Measurements from ENCODE around the gene WASF1.

Gene WASF1

GRCh38 chr6:110179406-110180227 is at the start of gene WASF1:
WASF1 (minus strand) TSS chr6:110179670; CDS start chr6:110127601, 52,069 bp downstream.
- DNase-seq (ENCODE audit: low read depth): peak; percentile 84

- no peak for DNase-seq (ENCODE audit: low read depth)
Measured at GRCh38 chr6:110226261-110226660, 46.8 kb upstream of the WASF1 start.

DNA sequence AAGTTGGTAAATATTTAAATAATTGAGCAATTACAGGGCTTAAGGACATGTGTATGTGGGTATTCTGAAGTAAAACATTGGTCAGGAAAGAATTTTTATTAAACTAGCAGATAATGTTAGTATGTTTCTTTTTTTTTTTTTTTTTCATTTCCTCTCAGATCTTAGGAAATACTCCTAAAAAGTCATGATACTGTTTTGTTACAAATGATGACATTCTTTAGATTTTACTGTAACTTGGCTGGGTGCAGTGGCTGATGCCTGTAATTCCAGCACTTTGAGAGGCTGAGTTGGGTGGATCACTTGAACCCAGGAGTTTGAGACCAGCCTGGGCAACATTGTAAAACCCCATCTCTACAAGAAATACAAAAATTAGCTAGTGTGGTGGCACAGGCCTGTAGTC is 42.3 kb upstream of the WASF1 start:
- no peak for DNase-seq (ENCODE audit: low read depth)

- DNase-seq (ENCODE audit: low read depth): no peak
Measured at GRCh38 chr6:110217266-110217665, 37.8 kb upstream of the WASF1 start.

DNA sequence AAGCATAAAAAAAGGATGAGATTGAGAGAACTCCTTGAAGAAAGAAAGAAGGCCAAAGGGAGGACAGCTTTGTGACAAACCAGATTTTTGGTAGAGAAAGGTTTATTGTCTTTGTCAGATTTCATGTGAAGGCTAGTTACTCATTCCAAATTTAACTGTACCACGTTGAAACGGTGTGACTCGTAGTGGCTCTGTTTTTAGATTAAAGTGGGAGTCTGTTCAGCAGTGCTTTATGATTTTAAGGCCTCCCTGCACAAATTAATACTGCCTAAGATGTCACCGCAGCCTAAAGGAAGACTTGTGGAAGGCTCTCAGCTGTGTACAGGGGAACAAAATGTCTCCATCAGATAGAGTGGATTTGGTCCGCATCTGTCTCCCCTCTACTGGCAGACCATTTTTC is 36.7 kb upstream of the WASF1 start:
- no peak for DNase-seq (ENCODE audit: low read depth)

DNA sequence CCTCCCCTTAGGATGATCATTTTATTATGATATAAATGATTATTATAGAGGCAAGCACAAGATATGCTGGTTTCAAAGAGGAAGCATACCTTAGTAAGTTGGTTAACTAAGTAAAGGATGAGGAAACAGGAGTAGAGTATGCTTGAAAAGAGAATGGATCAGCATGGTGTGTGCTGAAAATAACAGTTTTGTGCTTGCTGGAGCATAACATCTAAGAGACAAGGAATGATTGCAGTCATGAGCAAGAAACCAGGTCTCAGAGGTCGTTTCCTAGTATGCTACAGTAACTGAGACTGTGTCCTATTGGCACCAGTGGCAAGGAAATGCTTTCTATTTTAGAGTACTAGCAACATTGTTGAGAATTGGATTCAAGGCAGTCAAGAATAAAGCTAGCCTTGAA is 34.9 kb upstream of the WASF1 start:
- DNase-seq (ENCODE audit: low read depth): no peak

GRCh38 chr6:110211753-110212152 is 32.3 kb upstream of the WASF1 start:
- no peak for DNase-seq (ENCODE audit: low read depth)

- no peak for DNase-seq (ENCODE audit: low read depth)
Measured at GRCh38 chr6:110207652-110208051, 28.2 kb upstream of the WASF1 start.

- DNase-seq (ENCODE audit: low read depth): no peak
Measured at GRCh38 chr6:110201151-110201884, 21.8 kb upstream of the WASF1 start.

DNA sequence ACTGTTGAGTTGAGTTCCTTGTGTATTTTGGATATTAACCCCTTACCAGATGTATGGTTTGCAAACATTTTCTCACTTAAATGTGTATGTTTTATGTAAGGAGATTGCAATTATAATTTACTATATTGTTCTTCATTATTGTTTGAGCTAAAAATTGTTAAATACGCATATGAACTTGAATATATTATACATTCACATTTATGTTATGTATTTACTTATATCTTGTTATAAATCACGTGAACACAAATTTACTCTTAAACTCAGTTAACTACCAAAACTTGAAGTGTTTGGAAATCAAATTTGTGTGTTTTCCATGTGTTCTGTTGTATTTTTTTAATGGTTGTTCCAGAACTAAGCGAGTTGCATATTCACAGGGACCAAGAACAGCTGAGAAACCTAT is 19.1 kb upstream of the WASF1 start:
- no peak for DNase-seq (ENCODE audit: low read depth)

GRCh38 chr6:110196874-110197273 is 17.4 kb upstream of the WASF1 start:
- DNase-seq (ENCODE audit: low read depth): no peak

- no peak for DNase-seq (ENCODE audit: low read depth)
Measured at GRCh38 chr6:110195639-110196038, 16.2 kb upstream of the WASF1 start.

- no peak for DNase-seq (ENCODE audit: low read depth)
Measured at GRCh38 chr6:110191477-110191876, 12.0 kb upstream of the WASF1 start.

GRCh38 chr6:110190726-110191125 is 11.3 kb upstream of the WASF1 start:
- no peak for DNase-seq (ENCODE audit: low read depth)

DNA sequence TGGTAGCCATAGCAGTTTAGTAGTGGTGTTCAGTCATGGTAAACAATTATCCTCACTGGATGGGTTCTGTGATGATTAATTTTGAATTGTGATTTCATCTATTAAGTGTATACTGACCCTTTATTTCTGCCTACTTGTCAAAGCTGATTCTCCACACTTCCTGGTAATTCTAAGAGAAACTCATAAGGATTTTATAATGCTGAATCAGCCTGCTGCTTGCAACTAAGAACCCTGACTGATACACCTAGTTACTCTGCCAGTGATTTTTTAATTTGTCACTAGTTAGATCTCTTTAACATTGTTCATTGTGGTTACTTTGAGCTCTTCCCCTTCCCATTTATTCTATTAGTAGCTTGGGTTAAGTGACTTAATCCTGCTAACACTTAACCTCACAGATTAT is 9.3 kb upstream of the WASF1 start:
- DNase-seq (ENCODE audit: low read depth): no peak

DNA sequence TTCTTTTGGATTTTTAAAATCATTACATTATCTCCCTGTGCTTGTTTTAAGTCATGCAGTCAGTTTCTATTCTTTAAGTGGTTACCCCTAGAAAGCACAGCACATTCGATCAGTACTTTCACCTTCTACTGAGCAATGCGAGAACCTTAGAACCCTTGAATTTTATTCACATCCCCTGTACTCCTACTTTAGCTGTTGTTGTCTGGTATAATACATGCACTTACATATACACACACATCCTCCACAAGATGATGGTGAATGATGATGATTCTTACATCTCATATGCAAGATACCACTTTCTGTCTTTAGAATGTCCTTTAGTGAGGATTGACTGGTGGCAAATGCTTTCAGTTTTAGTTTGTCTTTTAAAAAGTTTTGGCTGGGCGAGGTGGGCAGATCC is 6.4 kb upstream of the WASF1 start:
- DNase-seq (ENCODE audit: low read depth): no peak

GRCh38 chr6:110183292-110183885 is 3.9 kb upstream of the WASF1 start:
- DNase-seq (ENCODE audit: low read depth): no peak

DNA sequence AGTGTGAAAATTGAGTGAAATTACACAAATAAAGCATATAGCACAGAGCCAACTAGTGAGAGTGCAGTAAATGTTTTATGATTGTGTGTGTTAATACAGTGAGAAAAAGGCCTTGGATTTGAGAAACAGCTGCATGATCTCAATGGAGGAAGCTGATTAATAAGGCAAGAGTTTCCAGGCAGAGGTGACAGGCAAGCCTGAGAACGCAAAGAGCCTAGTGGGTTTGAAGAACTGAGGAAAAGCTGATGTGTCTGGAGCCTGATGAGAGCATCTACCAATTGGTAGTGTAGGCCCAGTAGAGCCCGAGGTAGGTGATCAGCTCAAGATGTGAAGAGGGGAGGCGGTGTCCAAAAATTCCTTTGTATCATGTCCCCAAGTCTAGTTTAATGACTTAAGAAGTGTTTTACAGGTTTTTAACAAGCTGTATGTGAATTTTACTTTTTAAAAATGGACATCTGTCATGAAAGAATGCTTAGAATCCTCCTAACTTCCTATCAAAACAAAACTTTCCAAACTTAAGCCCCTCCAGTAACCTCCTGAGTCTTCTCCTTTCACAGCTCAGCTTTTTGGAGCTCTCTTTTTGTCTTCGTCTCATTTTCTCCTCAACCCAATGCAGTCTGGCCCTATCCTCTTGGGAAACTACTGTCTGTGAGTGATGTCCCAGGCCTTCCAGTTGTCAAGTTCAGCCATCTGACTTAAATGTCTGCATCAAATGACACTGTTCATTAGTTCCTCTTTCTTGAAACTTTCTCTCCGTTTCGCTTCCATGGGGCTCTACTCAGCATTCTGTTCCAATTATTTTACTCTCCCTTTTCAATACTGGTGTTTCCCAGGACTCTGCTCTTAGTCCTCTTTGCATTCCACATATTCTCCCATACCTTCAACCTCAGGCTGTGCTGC is 1.9 kb upstream of the WASF1 start:
- no peak for DNase-seq (ENCODE audit: low read depth)

DNA sequence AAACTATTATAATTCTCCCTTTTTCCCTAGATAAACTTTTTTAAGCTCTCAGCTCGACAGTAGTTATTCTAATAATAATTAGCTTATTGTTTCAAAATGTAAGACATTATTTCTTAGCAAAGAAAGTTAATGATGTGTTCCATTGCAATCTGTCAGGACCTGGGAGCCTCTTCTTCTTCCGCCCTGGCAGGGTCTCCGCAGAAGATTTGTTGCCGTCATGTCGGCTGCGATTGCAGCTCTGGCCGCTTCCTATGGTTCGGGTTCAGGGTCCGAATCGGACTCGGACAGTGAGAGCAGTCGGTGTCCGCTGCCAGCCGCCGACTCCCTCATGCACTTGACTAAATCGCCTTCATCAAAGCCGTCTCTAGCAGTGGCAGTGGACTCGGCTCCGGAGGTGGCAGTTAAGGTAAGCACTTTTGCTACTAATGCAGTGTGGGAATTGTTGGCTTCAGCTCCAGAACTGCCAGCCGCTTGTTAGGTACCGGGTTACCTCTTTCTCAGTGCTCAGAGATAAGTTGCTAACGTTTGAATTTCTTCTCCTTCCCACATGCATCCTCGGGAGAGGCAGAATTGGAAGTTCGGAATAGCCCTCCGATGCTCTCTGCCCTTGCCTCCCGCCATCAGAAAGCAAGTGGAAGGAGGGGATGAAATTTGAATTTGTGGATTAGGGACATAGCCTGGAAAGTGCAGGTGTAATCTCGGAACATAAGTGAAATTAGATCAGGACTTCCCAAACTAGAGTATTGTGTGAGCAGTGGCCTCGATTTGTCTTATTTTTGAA is 948 bp upstream of the WASF1 start, which contains the start of gene CDC40:
Gene CDC40 (plus strand): TSS at position 200 of the 781 bp plus-strand sequence. CDS start 18 bp downstream, at position 218.
- peak; percentile 38 for DNase-seq (ENCODE audit: low read depth)

DNA sequence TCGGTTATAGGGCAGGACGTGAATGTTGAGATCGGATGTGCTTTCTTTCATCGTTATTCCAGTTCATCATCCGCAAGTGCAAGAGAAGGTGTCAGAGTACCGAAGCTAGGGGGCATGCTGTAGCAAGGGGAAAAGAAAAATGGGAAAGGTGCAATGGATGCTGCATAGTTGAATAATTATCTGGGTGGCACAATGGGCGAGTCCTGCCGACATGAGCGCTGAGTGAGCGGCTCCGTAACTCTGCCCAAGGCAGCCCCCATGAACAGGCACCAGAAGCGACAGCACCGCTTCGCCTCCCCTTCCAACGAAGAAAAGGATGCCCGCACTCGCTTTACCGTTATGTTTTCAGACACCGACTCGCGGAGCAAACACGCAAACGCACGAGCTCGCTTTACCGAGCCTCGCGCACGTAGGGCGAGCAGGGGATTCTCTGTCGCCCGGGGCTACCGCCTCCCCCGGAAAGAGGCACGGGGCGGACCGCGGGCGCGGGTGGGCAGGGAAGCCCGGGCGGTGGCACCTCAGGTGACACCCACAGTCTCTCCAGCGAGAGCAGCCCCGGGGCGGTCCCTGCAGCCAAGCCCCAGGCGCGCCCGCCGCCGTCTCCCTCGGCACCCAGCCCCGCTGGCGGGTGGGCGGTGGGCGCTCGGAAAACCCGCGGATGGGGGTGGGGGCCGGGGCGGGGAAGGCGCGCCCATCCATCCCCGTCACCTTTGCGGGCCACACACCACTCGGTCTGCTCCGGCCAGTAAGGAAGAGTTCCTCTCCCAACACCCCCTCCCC is 654 bp downstream of the WASF1 start:
- DNase-seq (ENCODE audit: low read depth): no peak

Measured in CMK (cell line).